GM23248 (cell line): ENCODE results near the gene ENTPD3. TPM values are rescaled to one million over a fixed set of nuclear protein-coding genes. Genes with fewer than 3 reads are reported as not detected.
A peak's percentile ranks its signal among the peaks of the same experiment; 100 is the strongest.

Experiments
- DNase-seq: peaks from one replicate; pipeline ENCODE4 v3.0.0-alpha.2; 2015
- H2AFZ ChIP-seq: fragments of 200-600 bp; sonication (generic); 2 replicates; pipeline ENCODE4 v1.6.1; 2016; ENCODE audit warnings: antibody characterized with exemption
- H3F3A ChIP-seq: fragments of 200-600 bp; sonication (generic); 2 replicates; pipeline ENCODE4 v1.6.1; 2016; ENCODE audit warnings: mild to moderate bottlenecking, antibody characterized with exemption, mixed run types; ENCODE audit not compliant: insufficient read depth
- H3K27ac ChIP-seq: fragments of 200-600 bp; sonication (generic); 2 replicates; pipeline ENCODE4 v1.5.1; 2016; ENCODE audit warnings: mild to moderate bottlenecking
- H3K27me3 ChIP-seq: fragments of 200-600 bp; sonication (generic); replicated peaks from 2 replicates; pipeline ENCODE4 v1.6.1; 2016; ENCODE audit warnings: mild to moderate bottlenecking; ENCODE audit not compliant: insufficient read depth
- H3K36me3 ChIP-seq: fragments of 200-600 bp; sonication (generic); 2 replicates; pipeline ENCODE4 v1.6.1; 2016; ENCODE audit warnings: low read depth, mild to moderate bottlenecking
- H3K4me1 ChIP-seq: fragments of 200-600 bp; sonication (generic); 2 replicates; pipeline ENCODE4 v1.6.1; 2016; ENCODE audit warnings: mild to moderate bottlenecking; ENCODE audit not compliant: insufficient read depth
- H3K4me2 ChIP-seq: fragments of 200-600 bp; sonication (generic); one replicate; pipeline ENCODE4 v1.6.1; 2016; ENCODE audit warnings: mild to moderate bottlenecking; ENCODE audit not compliant: unreplicated experiment
- H3K4me3 ChIP-seq: fragments of 200-600 bp; sonication (generic); 2 replicates; pipeline ENCODE4 v1.5.1; 2016; ENCODE audit warnings: mild to moderate bottlenecking
- H3K79me2 ChIP-seq: fragments of 200-600 bp; sonication (generic); 2 replicates; pipeline ENCODE4 v1.6.1; 2016; ENCODE audit warnings: mild to moderate bottlenecking; ENCODE audit not compliant: insufficient read depth
- H3K9ac ChIP-seq: fragments of 200-600 bp; sonication (generic); 2 replicates; pipeline ENCODE4 v1.6.1; 2016; ENCODE audit warnings: mild to moderate bottlenecking
- H3K9me2 ChIP-seq: fragments of 200-600 bp; sonication (generic); 2 replicates; pipeline ENCODE4 v1.6.1; 2016; ENCODE audit warnings: mixed run types, mild to moderate bottlenecking, moderate library complexity; ENCODE audit not compliant: insufficient read depth
- H3K9me3 ChIP-seq: fragments of 200-600 bp; sonication (generic); one replicate; pipeline ENCODE4 v1.6.1; 2017; ENCODE audit warnings: low read depth
- H4K20me1 ChIP-seq: fragments of 200-600 bp; sonication (generic); 2 replicates; pipeline ENCODE4 v1.6.0; 2016; ENCODE audit not compliant: insufficient read depth
- EZH2 ChIP-seq: fragments of 200-600 bp; sonication (generic); IDR thresholded peaks from 2 replicates; pipeline ENCODE4 v1.6.1; 2018; ENCODE audit warnings: antibody characterized with exemption, mild to moderate bottlenecking; ENCODE audit not compliant: insufficient read depth, poor library complexity, severe bottlenecking
- EZH2phosphoT487 ChIP-seq: fragments of 200-600 bp; sonication (generic); IDR thresholded peaks from 2 replicates; pipeline ENCODE4 v1.6.1; 2018; ENCODE audit warnings: antibody characterized with exemption, moderate library complexity, mild to moderate bottlenecking, low read depth; ENCODE audit not compliant: insufficient read depth
- WGBS, 2 experiments: methylation state at CpG; one replicate each; pipeline ENCODE4 v1.1.6; 2015 to 2017; ENCODE audit warnings: low lambda C conversion rate in 2 of 2, low coverage in 1 of 2; ENCODE audit errors: missing lambda C conversion rate in 2 of 2; 5-methylcytosine and 5-hydroxymethylcytosine counted together
- in situ Hi-C: fragments of 300-500 bp; cut with MboI; formaldehyde crosslinking; loops from 2 replicates; pipeline ENCODE4 v1.15.0; 2020
- polyA plus RNA-seq: library from polyadenylated mRNA; unstranded; fragments of >200 nt; fragmentation: Nextera tagmentation; extraction: Ambion mirVana; gene quantifications from 2 replicates; pipeline ENCODE4 v1.2.1, GENCODE V29; 2016
- total RNA-seq: library from RNA; depleted of rRNA; stranded (reverse); fragments of >200 nt; shearing (Covaris generic); gene quantifications from 2 replicates; pipeline ENCODE4 v1.2.3, GENCODE V29; 2014; rRNA removed

Gene ENTPD3
- total and polyA plus RNA-seq, 2 experiments from 2014 or later = not detected

DNA sequence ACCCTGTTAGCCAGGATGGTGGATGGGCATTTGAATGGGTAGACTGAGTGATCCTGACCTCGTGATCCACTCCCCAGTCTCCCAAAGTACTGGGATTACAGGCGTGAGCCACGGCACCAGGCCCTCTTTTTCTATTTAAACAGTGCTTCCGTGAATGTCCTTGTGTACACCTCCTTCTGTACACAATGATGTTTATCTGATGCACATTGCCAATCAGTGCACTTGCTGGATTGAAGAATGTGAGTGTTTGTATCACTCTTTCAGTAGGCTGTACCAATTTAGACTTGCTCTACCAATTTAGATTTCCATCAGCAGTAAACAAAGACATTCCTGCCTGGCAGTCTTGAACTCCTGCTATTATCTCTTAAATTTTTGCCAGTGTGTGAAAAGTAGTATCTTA lies 81.0 kb downstream of the ENTPD3 start:
- Histone ChIP-seq H3K9me3 (no peaks in the 10 kb centered on the region), H3K4me2 (no peak overlapping the region), H3K9ac (no peak overlapping the region), H2AFZ (no peak overlapping the region), H3F3A (peaks cover 37% of the 10 kb centered on the region), H3K9me2 (no peaks in the 10 kb centered on the region), H3K36me3 (peaks cover 14% of the 10 kb centered on the region), H4K20me1 (no peaks in the 10 kb centered on the region), H3K4me3 (no peak overlapping the region), H3K27ac (no peak overlapping the region), H3K4me1 (no peaks in the 10 kb centered on the region), H3K27me3 (no peaks in the 10 kb centered on the region), H3K79me2 (no peaks in the 10 kb centered on the region)
- in situ Hi-C loops = no loop called here
- TF ChIP-seq EZH2phosphoT487 (no peak), EZH2 (no peak)
- no peak for DNase-seq
- WGBS, 2 experiments = 82 to 83% methylated on average over 4 of the region's 4 CpGs

DNA sequence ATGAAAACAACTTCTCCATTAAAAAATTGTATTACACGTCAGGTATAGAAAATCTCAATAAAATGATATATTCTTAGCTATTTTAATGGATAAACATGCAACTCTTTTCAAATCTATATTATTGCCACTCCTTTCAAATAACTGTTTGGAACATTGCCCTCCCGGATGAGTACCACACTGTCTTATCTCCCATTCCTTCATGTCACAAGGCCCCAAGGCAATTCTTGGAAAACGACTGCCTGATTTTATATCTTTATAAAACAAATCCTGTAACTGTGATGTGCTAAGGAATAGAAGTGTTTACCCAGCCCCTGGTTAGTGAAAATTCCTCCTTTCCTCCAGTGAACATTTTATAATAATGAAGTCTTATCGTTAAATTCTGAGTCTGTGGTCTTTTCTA lies 83.7 kb downstream of the ENTPD3 start:
- in situ Hi-C loops = no loop called here
- H3K9ac ChIP-seq = no peak overlapping the region
- no peak overlapping the region for H3K4me3 ChIP-seq
- H3F3A ChIP-seq = peaks cover 10% of the 10 kb centered on the region
- TF ChIP-seq EZH2 (no peak), EZH2phosphoT487 (no peak)
- no peaks in the 10 kb centered on the region for H3K4me1 ChIP-seq
- H3K36me3 ChIP-seq = no peaks in the 10 kb centered on the region; the same call in 1 of the 2 replicates
- no peak overlapping the region for H3K27ac ChIP-seq
- H3K9me2 ChIP-seq = no peaks in the 10 kb centered on the region
- no peak overlapping the region for H3K4me2 ChIP-seq
- H3K27me3 ChIP-seq = no peaks in the 10 kb centered on the region
- no peaks in the 10 kb centered on the region for H4K20me1 ChIP-seq
- no peak overlapping the region for H2AFZ ChIP-seq
- DNase-seq = no peak
- 80 to 83% methylated on average over 4 of the region's 4 CpGs for WGBS, 2 experiments
- H3K79me2 ChIP-seq = no peaks in the 10 kb centered on the region
- no peaks in the 10 kb centered on the region for H3K9me3 ChIP-seq

DNA sequence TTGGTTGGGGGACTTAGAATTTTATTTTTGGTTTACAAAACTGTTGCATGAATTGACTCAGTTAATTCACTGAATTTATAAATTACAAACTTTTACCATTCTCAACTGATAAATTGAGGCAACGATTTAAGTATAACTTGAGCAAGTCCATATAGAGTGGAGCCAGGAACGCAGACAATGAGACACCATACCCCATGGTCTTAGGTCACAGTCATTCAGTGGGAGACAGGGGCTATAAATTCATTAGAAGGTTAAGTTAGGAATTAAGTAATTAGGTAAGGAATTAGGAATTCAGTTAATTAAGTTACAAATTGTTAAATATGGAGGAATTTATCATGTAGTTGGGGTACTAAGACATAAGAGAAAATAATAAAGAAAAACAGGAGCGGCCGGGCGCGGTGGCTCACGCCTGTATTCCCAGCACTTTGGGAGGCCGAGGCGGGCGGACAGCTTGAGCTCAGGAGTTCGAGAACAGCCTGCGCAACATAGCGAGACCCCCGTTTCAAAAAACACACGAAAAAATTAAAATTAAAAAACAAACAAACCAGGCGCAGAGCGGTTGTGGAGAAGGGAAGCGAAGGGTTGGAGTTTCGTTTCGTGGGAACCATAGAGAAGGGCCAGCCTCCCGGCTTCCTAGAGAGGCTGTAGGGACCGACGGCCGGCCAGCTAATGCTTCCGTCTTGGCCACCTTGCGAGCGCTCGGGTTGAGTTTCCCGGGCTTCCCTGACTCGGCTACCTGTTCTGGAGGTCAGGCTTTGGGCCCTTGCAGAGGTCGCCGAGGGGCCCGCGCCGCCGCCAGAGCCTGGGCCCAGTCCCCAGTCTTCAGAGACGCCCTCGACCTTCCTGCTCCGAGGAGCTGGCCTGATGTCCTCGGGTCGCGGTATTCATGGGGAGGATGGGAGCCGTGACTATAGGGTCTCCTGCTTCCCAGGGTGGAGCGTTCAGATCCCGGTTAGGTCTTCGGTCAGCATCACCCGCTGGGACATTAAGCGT lies 89.8 kb downstream of the ENTPD3 start, which contains the start of gene ZNF619:
TSS of gene ZNF619 (plus strand) at position 645 of the 993 bp plus-strand sequence. CDS start 858 bp downstream, outside the sequence.
- WGBS, 2 experiments = 13 to 15% methylated on average over 48 of the region's 48 CpGs
- DNase-seq = peak; percentile 85
- Histone ChIP-seq H3F3A (no peaks in the 10 kb centered on the region), H3K27ac (peak within 1 kb of the TSS; percentile 11; the same call in 1 of the 2 replicates), H3K4me3 (peak within 1 kb of the TSS; percentile 95), H3K4me2 (peak within 1 kb of the TSS; percentile 78), H3K27me3 (no peaks in the 10 kb centered on the region), H3K36me3 (no peaks in the 10 kb centered on the region), H3K9me2 (no peaks in the 10 kb centered on the region), H3K9ac (peak within 1 kb of the TSS; percentile 88), H3K9me3 (no peaks in the 10 kb centered on the region), H2AFZ (peak within 1 kb of the TSS; percentile 98), H3K79me2 (no peaks in the 10 kb centered on the region), H4K20me1 (no peaks in the 10 kb centered on the region), H3K4me1 (peaks cover 4% of the 10 kb centered on the region; the same call in 1 of the 2 replicates)
- TF ChIP-seq EZH2phosphoT487 = no peak
- in situ Hi-C loops = no loop called here

DNA sequence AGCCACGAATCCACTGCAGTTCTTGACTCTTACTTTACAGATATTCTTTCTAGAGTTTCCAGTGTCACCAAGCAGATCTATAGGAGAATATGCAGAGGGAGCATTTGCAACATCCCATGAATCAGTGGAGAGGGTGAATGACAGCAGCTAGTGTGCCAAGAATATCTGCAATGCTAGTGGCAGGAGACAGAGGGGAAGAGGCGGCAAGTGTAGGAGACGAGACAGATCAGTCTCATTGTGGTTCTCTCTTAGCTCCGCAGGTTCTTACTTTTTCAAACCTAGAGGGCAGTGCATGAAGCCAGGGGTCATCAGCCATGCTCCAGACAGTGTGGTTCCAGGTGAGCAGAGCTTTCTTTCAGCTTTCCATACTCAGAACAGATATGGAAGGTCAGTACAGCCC lies 90.7 kb downstream of the ENTPD3 start:
- no peaks in the 10 kb centered on the region for H3K27me3 ChIP-seq
- in situ Hi-C loops = no loop called here
- WGBS, 2 experiments = 33 to 36% methylated on average over 4 of the region's 4 CpGs

More for the DNA sequence above, 90.7 kb downstream of the ENTPD3 start:
- no peak for DNase-seq
- peak overlapping the region; percentile 88 for H3K9ac ChIP-seq
- peak overlapping the region; percentile 95 for H3K4me3 ChIP-seq
- H3K36me3 ChIP-seq = no peaks in the 10 kb centered on the region
- no peak overlapping the region for H3K27ac ChIP-seq
- H3K9me2 ChIP-seq = no peaks in the 10 kb centered on the region
- H3K4me1 ChIP-seq = peaks cover 4% of the 10 kb centered on the region; the same call in 1 of the 2 replicates
- H3K79me2 ChIP-seq = no peaks in the 10 kb centered on the region
- no peaks in the 10 kb centered on the region for H3K9me3 ChIP-seq
- H3K4me2 ChIP-seq = peak overlapping the region; percentile 78
- TF ChIP-seq EZH2 (no peak), EZH2phosphoT487 (no peak)
- H3F3A ChIP-seq = no peaks in the 10 kb centered on the region
- H4K20me1 ChIP-seq = no peaks in the 10 kb centered on the region
- H2AFZ ChIP-seq = peak overlapping the region; percentile 98

Other genes starting within 250 kb of the ENTPD3 start
- 20.2 and 25.5 TPM in 2 replicates for gene EIF1B, start 77.5 kb upstream of the ENTPD3 start, total RNA-seq
- 81.6 and 87.4 TPM in 2 replicates for gene EIF1B, start 77.5 kb upstream of the ENTPD3 start, polyA plus RNA-seq
- gene RPL14, start 70.2 kb downstream of the ENTPD3 start, total RNA-seq = 148 and 220 TPM in 2 replicates
- 431 and 456 TPM in 2 replicates for gene RPL14, start 70.2 kb downstream of the ENTPD3 start, polyA plus RNA-seq
- gene ZNF619, start 89.9 kb downstream of the ENTPD3 start, total RNA-seq = 3.2 and 4.4 TPM in 2 replicates
- gene ZNF619, start 89.9 kb downstream of the ENTPD3 start, polyA plus RNA-seq = 2.0 and 2.3 TPM in 2 replicates
- 0.32 and 0.63 TPM in 2 replicates for gene ZNF620, start 118.9 kb downstream of the ENTPD3 start, total RNA-seq
- gene ZNF620, start 118.9 kb downstream of the ENTPD3 start, polyA plus RNA-seq = 0.42 and 0.86 TPM in 2 replicates
- 9.6 and 13.4 TPM in 2 replicates for gene ZNF621, start 137.8 kb downstream of the ENTPD3 start, total RNA-seq
- 7.0 and 7.9 TPM in 2 replicates for gene ZNF621, start 137.8 kb downstream of the ENTPD3 start, polyA plus RNA-seq